Adrenal gland (tissue), 5 donors: ENCODE data around the gene WWC2.

Experiments
- POLR2A ChIP-seq, 2 donors: fragments of 450-650 bp; IDR thresholded peaks; one replicate each; pipeline ENCODE4 v1.6.1; 2017; ENCODE audit warnings: antibody characterized with exemption in 2 of 2, mild to moderate bottlenecking in 2 of 2, moderate library complexity in 1 of 2
- TF ChIP-seq, protein P1 (sequence below), 6 experiments: fragments of 450-650 bp in 4 of 6; fragments of 200-600 bp in 2 of 6; sonication (generic) in 1 of 6; IDR thresholded peaks; 1 replicate in 5 of 6; 2 replicates in 1 of 6; pipeline versions ENCODE4 v1.5.1 to v1.8.0; 2016 to 2021; ENCODE audit warnings: antibody characterized with exemption in 6 of 6, mild to moderate bottlenecking in 2 of 6, moderate library complexity in 1 of 6
- donor health status: DM: no; HTN: no; CAD: no.

DNA sequence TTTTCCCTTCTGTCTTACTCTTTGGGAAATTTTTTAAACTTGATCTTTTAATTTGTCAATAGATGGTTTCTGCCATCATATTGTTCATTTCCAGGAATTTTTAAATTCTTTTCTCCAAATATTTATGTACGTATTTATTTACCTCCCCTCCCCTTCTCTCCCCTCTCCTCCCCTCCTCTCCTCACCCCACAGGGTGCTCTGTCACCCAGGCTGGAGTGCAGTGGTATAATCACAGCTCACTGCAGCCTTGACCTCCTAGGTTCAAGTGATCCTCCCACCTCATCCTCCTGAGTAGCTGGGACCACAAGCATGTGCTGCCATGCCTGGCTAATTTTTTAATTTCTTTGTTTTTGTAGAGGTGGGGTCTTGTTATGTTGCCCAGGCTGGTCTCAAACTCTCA lies 73.8 kb downstream of the WWC2 start:
- TF ChIP-seq, protein P1, sequence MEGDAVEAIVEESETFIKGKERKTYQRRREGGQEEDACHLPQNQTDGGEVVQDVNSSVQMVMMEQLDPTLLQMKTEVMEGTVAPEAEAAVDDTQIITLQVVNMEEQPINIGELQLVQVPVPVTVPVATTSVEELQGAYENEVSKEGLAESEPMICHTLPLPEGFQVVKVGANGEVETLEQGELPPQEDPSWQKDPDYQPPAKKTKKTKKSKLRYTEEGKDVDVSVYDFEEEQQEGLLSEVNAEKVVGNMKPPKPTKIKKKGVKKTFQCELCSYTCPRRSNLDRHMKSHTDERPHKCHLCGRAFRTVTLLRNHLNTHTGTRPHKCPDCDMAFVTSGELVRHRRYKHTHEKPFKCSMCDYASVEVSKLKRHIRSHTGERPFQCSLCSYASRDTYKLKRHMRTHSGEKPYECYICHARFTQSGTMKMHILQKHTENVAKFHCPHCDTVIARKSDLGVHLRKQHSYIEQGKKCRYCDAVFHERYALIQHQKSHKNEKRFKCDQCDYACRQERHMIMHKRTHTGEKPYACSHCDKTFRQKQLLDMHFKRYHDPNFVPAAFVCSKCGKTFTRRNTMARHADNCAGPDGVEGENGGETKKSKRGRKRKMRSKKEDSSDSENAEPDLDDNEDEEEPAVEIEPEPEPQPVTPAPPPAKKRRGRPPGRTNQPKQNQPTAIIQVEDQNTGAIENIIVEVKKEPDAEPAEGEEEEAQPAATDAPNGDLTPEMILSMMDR (IDR thresholded peaks at IDR 0.05), result no peak
- no peak for TF ChIP-seq POLR2A (IDR thresholded peaks at IDR 0.05)
